ENCODE measurements around the gene NDUFS8. TPM values are rescaled to one million over a fixed set of nuclear protein-coding genes. Genes with fewer than 3 reads are reported as not detected.

The NDUFS8 gene
- total RNA-seq, 1 donor, result 85.9 TPM

DNA sequence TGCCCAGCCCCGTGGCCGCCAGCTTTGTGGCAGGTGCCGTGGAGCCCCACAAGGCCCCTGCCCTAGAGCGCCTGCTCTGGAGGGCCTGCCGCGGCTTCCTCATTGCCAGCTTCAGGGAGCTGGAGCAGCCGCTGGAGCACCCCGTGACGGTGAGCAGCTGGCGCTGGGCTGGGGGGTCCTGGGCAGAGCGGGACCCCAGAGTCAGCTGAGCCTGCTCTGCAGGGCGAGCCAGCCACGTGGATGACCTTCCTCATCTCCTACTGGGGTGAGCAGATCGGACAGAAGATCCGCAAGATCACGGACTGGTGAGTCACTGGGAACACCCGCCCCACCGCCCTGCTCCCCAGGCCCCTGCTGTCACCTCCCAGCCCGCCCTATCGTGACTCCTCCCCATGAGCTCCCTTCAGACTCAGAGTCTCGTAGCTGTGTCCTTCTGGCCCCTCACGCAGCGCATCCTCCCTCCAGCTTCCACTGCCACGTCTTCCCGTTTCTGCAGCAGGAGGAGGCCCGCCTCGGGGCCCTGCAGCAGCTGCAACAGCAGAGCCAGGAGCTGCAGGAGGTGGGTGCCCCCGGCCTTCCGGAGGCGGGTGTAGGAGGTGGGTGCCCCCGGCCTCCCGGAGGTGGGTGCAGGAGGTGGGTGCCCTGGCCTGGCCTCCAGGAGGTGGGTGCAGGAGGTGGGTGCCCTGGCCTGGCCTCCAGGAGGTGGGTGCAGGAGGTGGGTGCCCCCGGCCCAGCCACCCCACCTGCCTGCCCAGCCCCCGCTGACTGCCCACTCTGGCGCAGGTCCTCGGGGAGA, 13.1 kb downstream of the NDUFS8 start:
- peak overlapping the region; percentile 15 for H3K4me3 ChIP-seq (ENCODE audit: low read depth, low read length)
- TF ChIP-seq, protein P1, sequence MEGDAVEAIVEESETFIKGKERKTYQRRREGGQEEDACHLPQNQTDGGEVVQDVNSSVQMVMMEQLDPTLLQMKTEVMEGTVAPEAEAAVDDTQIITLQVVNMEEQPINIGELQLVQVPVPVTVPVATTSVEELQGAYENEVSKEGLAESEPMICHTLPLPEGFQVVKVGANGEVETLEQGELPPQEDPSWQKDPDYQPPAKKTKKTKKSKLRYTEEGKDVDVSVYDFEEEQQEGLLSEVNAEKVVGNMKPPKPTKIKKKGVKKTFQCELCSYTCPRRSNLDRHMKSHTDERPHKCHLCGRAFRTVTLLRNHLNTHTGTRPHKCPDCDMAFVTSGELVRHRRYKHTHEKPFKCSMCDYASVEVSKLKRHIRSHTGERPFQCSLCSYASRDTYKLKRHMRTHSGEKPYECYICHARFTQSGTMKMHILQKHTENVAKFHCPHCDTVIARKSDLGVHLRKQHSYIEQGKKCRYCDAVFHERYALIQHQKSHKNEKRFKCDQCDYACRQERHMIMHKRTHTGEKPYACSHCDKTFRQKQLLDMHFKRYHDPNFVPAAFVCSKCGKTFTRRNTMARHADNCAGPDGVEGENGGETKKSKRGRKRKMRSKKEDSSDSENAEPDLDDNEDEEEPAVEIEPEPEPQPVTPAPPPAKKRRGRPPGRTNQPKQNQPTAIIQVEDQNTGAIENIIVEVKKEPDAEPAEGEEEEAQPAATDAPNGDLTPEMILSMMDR (IDR thresholded peaks at IDR 0.05; ENCODE audit: insufficient read depth, low read depth, low read length), result no peak

DNA sequence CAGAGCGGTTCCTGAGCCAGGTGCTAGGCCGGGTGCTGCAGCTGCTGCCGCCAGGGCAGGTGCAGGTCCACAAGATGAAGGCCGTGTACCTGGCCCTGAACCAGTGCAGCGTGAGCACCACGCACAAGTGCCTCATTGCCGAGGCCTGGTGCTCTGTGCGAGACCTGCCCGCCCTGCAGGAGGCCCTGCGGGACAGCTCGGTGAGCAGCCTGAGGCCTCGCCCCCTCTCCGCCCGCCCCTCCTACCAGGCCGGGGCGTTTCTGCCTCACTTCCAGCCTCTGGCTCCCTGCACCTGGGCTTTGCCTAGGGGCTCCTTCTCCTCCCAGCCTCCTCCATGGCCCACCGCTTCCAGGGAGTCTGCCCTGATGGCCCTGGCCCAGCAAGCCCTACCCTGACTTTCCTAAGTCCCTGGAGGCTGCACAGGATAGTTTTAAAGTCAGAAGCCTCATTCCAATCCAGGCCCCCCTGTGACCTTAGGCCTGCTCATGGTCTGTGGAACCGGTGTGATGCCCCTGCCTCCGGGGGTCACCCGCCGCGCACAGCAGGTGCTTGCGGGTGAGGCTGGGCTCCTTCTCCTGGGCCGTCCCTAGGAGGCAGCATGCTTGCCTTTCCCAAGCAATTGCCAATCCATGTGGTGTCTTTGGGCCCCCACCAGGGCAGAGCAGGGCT, 13.8 kb downstream of the NDUFS8 start:
- DNase-seq (ENCODE audit: low read depth), result no peak
- TF ChIP-seq, protein P1 (IDR thresholded peaks at IDR 0.05; ENCODE audit: insufficient read depth, low read depth, low read length), result no peak
- H3K4me3 ChIP-seq (ENCODE audit: low read depth, low read length), result no peak overlapping the region

More for the DNA sequence above, 13.1 kb downstream of the NDUFS8 start:
- peak; percentile 92 for DNase-seq (ENCODE audit: low read depth)

DNA sequence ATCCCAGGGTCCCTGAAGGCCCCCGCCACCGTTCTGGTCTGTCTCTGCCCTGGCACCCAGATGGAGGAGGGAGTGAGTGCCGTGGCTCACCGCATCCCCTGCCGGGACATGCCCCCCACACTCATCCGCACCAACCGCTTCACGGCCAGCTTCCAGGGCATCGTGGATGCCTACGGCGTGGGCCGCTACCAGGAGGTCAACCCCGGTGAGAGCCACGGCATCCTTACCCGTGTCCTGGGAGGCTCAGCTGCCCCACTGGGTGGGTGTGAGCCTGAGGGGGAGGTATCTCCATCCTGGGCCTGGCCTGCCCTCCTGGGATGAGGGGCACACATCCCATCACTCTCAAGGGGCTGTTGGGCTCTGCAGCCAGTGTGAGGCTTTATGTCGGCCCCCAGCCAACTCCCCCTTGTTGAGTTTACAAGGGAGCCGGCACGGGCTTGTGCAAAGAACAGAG, 14.4 kb downstream of the NDUFS8 start:
- no peak for DNase-seq (ENCODE audit: low read depth)
- H3K4me3 ChIP-seq (ENCODE audit: low read depth, low read length), result no peak overlapping the region
- TF ChIP-seq, protein P1 (IDR thresholded peaks at IDR 0.05; ENCODE audit: insufficient read depth, low read depth, low read length), result no peak

DNA sequence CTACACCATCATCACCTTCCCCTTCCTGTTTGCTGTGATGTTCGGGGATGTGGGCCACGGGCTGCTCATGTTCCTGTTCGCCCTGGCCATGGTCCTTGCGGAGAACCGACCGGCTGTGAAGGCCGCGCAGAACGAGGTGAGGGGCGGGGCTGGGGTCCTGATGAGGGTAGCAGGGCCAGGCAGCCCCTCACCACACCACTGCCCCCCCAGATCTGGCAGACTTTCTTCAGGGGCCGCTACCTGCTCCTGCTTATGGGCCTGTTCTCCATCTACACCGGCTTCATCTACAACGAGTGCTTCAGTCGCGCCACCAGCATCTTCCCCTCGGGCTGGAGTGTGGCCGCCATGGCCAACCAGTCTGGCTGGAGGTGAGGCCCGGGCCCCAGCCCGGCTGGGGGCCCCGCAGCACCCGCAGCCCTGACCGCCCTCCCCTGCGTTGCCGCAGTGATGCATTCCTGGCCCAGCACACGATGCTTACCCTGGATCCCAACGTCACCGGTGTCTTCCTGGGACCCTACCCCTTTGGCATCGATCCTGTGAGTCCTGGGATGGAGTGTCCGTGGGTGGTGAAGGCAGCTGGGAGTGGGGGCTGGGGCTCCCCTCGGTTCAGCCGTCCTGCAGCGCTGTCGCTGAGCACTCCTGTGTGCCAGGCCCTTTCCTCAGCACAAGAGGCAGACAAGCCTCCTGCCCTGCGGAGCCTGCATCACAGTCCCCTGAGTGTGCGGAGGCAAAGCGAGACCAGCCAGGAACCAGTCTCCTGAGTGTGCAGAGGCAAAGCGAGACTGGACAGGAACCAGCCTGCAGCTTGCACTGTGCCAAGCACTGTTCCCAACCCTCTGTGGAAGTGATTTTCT, 17.2 kb downstream of the NDUFS8 start:
- no peak for DNase-seq (ENCODE audit: low read depth)
- no peak overlapping the region for H3K4me3 ChIP-seq (ENCODE audit: low read depth, low read length)
- TF ChIP-seq, protein P1 (IDR thresholded peaks at IDR 0.05; ENCODE audit: insufficient read depth, low read depth, low read length), result no peak

DNA sequence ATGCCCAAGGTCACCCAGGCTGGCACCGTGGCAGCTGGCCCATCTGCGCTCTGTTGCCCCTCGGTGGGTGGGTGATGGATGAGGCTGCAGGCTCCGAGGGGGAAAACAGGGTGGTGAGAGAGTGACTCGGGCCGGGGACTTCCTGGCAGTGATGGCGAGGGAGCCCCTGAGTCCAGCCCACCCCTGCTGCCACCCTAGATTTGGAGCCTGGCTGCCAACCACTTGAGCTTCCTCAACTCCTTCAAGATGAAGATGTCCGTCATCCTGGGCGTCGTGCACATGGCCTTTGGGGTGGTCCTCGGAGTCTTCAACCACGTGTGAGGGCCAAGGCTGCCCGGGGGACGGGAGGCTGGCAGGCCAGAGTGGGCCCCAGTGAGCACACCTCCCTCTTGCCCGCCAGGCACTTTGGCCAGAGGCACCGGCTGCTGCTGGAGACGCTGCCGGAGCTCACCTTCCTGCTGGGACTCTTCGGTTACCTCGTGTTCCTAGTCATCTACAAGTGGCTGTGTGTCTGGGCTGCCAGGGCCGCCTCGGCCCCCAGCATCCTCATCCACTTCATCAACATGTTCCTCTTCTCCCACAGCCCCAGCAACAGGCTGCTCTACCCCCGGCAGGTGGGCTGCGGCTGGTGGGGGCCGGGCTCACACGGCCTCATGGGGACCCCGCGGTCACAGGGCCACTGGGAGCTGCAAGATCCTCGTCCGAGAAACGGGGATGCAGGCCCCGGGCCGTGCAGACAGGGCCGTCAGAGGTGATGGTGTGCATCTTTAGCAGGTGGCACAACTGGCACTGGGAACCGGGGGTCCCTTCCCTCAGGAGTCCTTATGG, 18.4 kb downstream of the NDUFS8 start:
- H3K4me3 ChIP-seq (ENCODE audit: low read depth, low read length), result no peak overlapping the region
- DNase-seq (ENCODE audit: low read depth), result no peak
- TF ChIP-seq, protein P1 (IDR thresholded peaks at IDR 0.05; ENCODE audit: insufficient read depth, low read depth, low read length), result no peak
